Fibroblast of skin of abdomen (primary cell): ENCODE results near the gene NPLOC4.
A peak's percentile ranks its signal among the peaks of the same experiment; 100 is the strongest.

ENCODE experiments used
- DNase-seq: peaks from one replicate; pipeline ENCODE4 v3.0.0-alpha.2; 2013

The NPLOC4 gene

DNA sequence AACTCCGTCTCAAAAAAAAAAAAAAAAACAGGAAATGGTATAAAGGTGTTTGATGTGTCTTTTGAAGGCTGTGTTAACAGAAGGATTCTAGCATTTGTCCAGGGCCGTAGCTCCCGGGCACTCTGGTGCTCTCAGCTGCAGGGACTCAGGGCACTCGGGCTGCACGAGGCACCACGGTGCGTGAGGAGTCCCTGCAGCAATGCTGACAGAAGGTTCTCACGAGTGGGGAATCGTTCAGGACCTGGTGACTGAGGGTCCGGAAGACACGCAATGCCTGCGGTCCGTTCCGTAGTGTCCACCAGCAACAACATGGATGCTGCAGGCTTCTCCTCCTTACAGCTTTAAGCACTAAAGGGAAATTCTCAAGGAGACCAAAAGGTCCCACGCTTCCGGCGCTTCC, 72.1 kb downstream of the NPLOC4 start:
- no peak for DNase-seq

DNA sequence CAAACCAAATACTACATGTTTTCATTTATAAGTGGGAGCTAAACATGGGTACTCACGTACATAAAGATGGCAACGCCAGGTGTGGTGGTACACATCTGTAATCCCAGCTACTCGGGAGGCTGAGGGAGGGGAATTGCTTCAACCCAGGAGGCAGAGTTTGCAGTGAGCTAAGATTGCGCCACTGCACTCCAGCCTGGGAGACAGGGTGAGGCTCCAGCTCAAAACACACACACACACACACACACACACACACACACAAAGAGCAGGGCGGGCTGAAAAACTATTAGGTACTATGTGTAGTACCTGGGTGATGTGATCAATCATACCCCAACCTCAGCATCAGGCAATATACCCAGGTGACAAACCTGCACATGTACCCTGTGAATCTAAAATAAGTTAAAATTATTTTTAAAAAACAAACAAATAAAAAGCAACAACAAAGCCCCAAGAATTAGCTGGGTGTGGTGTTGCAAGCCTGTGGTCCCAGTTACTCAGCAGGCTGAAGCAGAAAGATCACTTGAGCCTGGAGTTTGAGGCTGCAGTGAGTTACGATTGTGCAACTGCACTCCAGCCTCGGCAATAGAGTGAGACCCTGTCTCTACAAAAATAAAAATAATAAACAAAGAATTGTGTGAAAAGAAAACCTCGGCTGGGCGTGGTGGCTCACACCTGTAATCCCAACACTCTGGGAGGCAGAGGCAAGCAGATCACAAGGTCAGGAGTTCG, 72.9 kb downstream of the NPLOC4 start:
- DNase-seq: peak; percentile 59

DNA sequence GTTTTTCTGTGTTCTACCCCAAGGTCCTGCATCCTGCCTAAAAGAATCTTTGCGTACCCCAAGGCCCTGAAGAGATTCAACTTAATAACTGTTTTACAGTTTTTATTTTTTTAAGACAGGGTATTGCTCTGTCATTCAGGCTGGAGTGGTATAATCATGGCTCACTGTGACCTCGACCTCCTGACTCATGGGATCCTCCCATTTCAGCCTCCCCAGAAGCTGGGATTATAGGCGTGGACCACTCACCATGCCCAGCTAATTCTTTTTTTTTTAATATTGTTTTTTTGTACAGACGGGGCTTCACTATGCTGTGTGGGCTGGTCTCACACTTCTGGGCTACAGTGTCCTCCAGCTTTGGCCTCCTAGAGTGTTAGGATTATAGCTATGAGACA, 75.4 kb downstream of the NPLOC4 start:
- no peak for DNase-seq

DNA sequence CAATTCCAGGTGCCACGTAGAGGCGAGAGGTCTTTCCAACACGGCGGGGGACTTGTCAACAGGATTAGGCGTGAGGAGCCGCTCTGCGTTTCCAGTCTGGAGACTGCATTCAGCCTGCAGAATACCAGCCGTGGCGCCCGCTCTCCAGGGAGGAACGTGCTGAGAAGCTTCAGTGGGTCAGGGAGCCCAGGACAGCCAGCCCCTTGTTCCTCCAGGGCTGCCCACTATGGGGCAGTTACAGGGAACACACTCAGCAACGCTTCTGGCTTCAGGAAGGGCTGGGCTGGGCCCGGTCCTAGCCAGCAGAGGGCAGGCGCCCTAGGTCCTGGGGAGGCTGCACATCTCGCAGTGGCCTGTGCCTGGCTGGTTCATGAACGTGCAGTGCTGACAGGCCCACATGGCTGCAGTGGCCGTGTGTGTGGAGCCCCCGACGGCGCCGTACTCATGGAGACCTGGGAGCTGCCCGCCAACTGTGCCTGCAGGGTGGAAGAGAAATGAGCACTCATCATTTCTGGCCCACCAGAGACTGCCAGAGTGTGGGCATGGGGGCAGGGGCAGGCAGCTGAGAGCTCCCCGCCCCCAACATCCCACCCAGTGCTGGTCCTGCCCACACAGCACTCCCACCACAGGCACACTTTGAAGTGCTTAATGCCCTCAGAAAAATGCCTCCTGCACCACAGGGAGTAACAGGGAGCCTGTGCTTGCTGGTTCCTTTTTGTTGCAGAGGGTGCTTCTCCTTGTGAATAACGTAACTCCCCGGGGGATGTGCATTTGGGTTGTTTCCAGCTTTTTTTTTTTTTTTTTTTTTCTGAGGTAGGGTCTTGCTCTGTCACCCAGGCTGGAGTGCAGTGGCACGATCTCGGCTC, 77.7 kb downstream of the NPLOC4 start:
- DNase-seq: no peak

DNA sequence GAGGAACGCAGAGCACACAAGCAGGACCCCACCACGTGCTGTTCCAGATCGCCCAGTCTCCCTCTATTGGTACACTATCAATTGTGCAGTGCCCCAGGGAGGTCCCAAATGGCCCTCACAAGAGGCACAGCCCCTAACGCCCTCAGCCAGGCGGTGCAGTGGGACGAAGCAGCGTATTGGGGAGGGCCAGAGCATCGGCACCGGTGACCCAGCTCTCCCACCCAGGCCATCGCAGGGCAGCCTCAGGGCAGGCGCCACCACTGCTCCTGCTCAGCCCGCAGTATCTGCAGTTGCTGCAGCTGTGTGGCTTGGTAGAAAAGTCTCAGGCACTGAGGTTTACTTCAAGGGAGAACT, 78.8 kb downstream of the NPLOC4 start:
- DNase-seq: no peak

DNA sequence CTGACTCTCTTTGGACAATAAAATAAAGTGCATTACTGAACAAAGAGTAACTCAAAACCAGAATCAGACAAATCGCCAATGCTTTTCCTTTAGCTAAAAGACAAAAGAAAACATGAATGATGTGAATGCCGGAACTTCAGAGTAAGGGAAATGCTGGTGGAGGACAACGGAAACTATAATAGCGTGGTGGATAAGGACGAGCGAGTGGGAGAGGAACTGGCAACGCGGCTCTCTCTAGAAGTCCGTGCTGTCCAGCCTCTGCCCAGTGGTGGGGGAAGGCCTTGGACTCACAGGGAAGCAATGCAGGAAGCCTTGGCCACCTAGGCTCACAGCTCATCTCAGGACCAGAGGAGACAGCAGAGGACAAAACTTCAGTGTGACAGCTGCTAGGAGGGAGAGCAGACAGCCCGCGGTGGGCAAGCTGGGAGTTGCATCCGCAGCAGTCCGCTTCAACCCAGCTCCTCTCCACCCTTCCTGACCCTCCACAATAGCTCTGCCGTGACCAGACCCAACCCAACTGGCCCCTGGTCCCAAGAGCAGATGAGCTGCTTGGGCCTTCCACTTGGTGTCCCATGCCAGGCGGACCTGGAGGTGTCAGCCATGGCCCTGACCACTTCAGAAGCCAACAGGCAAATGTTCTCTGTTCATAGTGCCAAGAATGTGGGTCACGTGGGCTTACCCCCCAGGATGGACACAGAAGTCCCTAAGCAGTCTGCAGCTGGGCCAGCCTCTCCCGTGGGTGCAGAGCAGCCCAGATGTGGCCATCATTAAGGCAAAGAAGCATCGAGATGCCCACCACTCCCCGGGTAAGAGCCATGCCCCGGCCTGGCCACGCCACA, 79.4 kb downstream of the NPLOC4 start:
- no peak for DNase-seq

DNA sequence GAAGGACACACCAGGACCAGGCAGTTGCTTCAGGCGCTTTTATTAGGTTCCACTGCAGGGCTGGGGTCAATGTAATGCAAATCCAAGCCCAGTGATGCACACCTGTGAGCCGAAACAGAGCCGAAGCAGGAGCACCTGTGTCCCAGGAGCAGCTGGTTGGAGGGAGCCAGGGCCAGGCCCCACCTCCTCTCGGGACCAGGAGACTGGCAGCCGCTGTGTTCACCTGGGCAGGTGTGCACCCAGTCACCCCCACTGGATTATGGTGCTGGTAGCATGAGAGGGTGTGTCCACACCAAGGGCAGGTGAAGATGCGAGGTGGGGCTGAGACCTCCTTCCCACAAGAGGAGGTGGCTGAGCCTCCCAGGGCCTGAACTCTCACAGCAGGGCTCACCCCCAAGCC, 80.0 kb downstream of the NPLOC4 start:
- DNase-seq: no peak

DNA sequence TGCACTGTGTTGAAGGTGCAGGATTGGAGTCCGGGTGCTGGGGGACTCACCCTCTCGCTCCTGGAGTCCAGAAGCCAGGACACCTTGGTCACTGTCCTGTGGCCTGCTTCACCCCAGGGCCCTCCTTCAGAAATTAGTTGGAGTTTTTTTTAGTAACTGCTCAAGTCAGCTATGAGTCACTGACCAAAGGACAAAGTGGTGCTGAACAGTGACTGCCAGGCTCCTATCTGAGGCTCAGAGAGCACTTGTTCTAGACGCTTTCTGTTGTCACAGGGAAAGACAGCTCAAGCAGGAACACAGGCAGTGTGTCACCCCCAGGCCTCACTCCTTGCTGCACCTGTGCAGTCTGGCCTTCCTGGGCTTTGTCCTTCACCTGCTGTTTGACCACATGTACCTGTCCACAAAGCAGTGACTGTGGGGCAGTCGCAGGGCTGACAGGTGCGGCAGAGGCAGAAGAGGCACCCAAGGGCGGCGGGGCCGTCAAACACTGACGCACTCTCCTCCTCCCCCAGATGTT, 80.7 kb downstream of the NPLOC4 start:
- no peak for DNase-seq

DNA sequence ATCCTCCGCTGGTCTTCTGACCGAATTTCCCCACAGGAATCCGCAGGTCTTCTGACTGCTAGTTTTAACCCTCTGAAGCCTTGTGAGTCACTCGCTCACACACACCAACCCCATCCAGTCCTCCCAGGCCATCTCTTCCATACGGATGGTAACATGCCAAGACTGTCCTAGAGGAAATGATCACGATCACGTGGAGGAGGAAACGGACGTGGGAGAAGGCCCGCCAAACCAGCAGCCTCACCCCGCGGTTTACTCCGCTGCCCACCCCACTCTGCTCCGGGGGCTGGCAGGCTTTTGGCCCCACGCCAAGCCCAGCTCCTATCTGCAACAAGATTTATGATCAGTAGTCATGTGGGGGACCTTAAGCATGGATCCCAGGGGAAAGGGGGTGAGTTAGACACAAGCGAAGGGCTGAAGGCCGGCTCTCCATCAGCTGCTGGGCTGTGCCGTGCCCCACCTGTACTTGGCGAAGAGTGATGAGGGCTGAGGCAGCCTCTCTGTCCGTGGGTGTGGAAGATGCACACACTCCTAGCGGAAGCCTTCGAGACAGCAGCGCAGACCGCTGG, 83.2 kb downstream of the NPLOC4 start:
- DNase-seq: peak; percentile 97

DNA sequence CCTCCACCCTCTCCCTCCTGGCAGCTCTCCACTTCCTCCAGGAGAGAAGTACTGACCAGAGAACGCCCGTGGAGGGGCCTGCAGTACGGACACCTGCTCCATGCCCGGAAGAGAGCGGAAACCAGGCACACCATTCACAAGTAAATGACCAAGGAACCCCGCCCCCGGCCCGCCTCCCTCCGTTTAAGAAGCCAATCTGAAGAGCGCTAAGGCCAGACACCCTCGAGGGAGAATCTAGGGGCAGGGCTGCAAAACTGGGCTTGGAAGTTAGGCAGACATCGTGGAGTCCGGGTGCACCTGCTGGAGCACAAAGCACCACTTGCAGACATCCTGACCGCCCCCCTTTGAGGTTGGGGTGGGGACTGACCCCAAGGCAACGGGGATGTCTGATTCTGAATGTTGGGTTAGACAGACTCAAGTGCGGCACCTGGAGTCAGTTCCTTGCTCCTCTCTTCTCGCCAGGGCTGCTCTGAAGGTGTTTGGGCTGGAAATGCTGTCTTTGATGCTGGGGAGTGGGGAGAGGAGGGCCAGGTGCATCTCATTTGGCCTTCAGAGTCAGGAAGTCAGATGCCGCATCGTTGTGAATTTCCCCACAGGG, 83.8 kb downstream of the NPLOC4 start:
- DNase-seq: peak; percentile 75

DNA sequence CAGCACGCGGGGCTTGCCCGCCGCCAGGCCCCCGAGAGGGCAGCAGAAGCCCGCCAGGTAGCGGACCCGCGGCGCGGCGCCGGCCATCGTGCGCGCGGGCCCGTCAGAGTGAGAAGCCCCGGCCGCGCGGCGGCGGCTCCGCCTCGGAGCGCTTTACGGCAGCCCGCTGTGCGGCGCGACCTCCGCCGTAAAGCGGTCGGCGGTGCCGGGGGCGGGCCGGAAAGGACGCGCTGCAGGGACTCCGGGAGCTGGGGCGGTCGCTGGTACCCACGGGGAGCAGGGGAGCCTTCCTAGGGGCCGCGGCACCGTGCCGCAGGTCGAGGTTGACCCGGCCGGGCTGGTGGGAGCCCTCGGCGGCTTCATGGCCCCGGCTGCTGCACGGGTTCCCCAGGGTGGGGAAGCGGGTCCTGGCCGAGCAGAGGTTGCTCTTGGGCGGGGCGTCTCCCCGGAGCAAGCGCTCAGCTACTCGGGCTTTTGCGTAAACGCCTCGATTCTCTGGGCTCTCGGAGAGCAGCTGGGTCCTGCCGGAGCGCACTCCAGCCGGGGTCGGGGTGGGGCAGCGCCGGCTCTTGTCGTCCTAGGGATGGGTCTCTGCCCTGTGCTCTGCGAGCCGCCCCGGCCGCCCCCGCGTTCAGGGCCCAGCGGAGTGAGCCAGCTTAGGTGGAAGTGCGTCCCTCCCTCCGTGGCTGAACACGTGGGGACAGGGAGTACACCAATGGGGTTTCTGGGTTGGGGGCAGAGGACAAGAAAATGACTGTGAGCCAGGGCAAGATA, 84.5 kb downstream of the NPLOC4 start, which contains the start of gene FAAP100:
TSS of gene FAAP100 (minus strand) at position 110 of the 774 bp plus-strand sequence. CDS start at position 87, 23 bp downstream.
- peak; percentile 78 for DNase-seq

DNA sequence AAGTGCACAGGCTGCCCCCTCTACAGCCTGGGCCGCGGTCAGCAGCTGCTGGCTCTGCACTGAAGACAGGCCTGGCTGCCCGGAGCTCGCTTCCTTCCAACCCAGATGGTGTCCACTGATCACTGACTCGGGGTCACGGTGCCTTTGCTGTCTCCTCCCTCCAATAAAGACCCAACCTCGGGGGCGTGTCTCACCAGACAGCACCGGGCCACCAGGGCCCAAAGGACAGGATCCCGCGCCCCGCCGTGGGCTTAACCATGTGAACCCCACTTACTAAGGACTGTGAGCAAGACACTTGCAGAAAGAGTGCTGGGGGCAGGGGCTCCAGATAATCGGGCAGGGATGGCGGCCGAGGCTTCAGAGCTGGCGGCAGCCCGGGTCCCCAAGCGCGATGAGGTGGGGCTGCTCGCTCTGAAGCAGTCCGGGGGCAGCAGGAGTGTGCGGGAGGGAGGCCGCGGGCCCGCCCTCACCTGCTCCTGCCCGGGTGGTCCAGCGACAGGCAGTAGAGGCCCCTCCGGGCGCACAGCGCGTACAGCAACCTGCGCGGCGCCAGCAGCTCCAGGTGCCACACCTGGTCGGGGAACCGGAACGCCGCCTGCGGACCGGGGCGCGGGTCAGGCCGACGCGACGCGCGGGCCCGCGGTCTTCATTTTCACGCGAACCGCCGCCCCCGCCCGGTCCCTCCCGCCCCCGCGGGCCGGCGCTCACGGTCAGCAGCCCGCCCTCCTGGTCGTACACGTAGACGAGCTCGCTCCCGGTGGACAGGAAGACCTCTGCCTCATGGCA, 85.3 kb downstream of the NPLOC4 start:
- DNase-seq: no peak

DNA sequence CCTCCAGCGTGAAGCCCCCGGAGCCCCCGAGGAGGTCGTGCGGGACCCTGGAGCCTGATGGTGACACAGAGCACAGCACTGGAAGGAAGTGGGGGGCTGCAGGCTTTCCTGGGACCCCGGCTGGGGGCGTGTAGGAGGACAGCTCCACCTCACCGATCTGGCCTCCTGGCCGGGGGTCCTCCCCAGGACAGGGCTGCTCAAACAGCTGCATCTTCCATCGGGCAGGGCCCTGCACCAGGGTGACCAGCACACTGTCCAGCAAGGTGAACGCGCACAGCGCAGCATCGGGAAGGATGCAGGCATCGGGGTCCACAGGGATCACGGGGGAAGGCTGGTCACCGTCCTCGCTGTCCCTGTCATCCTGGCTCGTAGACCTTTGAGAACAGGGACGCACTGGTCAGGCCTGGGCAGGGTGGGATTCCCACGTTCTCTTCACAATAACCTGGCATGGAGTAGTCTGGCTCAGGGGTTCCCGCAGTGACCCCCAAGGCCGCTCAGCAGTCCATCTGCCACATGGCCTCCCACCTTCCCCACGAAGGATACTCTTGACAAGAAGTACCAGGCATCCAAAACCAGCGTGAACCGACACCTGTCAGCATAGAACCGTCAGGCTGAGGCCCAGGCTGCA, 86.0 kb downstream of the NPLOC4 start:
- no peak for DNase-seq

DNA sequence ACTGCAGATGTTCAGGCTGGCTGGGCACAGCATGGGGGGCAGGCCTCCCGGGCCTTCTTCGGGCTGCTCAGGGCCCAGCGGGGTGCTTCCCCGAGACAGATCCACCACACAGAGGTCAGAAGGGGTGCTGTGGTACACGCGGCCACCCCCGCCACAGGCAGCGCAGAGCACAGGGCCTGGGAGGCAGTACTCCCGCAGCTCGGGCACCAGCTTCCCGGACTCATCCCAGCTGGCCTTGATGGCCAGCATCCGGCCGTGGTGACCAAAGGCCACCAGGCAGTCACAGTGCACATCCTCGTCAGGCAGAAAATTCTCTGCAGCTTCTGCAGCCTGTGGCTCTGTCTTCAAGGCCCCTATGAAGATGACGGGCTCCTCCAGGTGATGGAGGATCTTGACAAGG, 86.6 kb downstream of the NPLOC4 start:
- DNase-seq: no peak

DNA sequence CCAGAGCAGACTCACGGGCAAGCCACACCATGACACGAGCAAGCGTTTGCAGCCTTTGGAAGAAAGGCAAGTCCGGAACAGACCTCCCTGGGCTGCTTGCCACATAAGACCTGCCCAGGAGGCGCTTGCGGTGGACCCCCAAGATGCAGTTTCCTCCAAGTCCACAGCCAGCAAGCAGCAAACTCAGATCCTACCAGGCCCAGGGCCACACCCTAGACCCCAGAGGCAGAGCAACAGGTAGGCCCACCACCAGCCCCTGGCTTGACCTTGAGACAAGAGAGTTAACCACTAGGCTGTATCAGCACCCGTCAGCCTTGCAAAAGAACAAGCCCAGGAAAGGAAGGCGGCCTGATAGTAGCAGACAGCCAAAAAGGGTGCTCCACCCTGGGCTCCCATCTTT, 87.1 kb downstream of the NPLOC4 start:
- no peak for DNase-seq

DNA sequence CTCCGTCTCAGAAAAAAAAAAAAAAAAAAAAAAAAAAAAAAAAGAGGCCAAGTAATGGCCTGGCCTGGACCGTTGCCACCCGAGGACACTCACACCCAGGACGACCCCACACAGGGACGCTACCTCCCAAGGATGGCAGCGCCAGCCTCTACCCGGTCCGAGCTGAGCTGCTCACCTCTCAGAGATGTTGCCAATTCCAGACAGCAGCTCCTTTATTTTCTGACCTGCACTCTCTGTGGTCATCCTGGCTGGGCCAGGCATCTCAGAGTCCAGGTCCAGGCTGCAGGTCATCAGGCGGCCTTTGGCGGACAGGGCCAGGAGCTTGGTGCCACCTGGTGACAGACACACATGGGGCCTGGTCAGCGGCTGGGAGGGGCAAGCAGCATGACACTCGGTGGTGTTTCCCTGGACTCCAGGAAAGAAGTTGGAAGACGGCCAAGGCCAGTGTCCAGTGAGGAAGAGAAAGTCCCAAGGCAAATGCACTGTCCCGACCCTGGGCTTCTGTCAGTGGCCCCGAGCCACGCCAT, 87.8 kb downstream of the NPLOC4 start:
- DNase-seq: no peak

DNA sequence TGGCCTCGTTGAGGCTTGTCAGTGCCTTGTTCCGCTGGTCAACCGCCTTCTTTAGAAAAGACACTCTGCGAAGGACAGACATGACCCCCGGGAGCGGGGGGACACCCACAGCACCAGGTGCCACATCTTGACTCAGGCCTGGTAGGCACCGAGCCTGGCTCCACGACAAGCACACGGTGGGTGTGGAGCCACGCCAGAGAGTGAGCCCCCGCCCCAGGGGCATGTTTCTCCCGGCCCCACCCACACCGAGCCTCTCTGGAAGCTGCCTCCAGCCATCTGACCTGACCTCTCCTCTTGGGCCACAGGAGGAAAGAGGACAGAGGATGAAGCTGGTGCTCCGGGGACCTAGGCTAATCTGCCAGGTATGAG, 89.3 kb downstream of the NPLOC4 start:
- no peak for DNase-seq

DNA sequence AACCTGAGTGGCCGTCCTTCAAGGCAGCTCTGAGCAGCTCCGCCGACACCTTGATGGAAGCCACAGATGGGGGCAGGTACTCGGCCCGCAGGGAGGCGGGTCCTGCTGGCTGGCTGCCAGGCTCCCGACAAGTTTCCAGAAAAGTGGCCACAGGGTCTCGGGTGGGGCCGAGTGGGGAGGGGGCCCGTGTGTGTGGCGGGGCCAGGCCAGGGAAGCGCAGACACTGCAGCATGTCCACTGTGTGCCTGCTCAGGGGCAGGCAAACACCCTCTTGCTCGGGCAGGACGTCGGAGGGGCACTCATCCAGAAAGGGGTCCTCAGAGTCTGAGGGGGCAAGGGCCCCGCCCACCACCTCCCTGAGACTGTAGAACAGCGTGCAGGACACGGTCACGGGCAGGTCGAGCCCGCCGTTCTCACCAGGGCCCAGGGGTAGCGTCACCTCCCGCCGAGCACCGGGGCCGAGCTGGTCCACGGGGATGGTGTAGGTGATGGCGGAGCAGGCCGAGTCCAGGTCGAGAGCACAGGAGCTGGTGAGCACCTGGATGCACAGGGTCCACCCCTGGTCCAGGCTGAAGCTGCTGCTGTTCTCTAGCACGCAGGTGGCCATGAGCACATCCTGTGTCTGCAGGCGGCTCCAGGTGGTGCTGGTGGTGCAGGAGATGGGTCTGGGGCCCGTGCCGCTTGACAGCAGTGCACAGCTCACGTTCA, 89.9 kb downstream of the NPLOC4 start:
- DNase-seq: no peak
